Dedifferentiated amniotic fluid mesenchymal stem cell (primary cell): Measurements from ENCODE around the gene ZNF708.
"Not testable (repeated sequence)": the region's sequence is repeated elsewhere in the genome, so short reads cannot be mapped to it uniquely, and the experiment has no call there.

ENCODE experiments used
- DNase-seq: peaks from one replicate; pipeline ENCODE4 v3.0.0-alpha.2; 2016; ENCODE audit errors: extremely low spot score

The ZNF708 gene

GRCh38 chr19:21260164-21260847 is 68.9 kb downstream of the ZNF708 start:
- DNase-seq, result no peak

GRCh38 chr19:21259421-21260124 is 69.6 kb downstream of the ZNF708 start:
- not testable (repeated sequence) for DNase-seq

- DNase-seq, result peak; percentile 28
Observed at GRCh38 chr19:21256722-21257121, 72.5 kb downstream of the ZNF708 start.
